Measurements from ENCODE around the gene HORMAD2.
"Not testable (repeated sequence)": the region's sequence is repeated elsewhere in the genome, so short reads cannot be mapped to it uniquely, and the experiment has no call there.

Gene HORMAD2

DNA sequence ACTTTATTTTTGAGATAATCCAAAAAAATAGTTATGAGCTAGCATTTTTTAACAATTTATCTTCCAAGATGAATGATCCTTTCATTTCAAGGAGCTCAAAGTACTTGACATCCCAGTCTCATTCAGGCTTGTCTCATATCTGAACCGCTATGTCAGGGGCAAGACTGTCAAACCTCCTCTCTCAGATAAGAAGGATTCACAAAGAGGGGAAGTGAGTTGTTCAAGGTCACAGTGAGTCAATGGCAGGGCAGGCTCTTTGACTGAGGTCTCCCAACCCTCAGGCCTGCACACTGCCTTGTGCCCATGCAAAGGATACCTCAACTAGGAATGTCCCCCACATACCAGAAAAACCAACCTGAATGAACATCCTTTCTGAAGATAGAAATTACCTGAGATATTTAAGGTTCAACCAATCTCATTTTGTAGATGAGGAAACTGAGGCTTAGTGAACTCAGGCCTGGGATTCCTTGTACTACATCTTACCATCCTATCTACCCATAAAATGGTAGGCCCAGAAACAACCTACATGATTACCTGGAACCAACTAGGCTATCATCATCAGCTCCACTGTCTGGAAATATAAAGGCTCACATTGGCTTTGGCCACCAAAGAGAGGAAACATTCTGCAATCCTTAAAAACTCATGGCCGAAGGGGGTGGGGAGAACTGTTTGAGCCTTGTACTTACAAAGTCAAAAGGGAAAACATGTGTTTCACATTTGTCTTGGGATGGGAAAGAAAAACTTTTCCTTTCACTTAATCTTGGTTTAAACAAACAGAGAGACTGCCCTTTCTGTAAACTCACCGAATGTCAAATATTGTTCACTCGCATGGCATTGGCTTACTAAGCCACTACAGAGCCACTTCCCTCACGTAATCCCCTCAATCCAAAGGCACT is 115.2 kb downstream of the HORMAD2 start:
- no peak for DNase-seq

DNA sequence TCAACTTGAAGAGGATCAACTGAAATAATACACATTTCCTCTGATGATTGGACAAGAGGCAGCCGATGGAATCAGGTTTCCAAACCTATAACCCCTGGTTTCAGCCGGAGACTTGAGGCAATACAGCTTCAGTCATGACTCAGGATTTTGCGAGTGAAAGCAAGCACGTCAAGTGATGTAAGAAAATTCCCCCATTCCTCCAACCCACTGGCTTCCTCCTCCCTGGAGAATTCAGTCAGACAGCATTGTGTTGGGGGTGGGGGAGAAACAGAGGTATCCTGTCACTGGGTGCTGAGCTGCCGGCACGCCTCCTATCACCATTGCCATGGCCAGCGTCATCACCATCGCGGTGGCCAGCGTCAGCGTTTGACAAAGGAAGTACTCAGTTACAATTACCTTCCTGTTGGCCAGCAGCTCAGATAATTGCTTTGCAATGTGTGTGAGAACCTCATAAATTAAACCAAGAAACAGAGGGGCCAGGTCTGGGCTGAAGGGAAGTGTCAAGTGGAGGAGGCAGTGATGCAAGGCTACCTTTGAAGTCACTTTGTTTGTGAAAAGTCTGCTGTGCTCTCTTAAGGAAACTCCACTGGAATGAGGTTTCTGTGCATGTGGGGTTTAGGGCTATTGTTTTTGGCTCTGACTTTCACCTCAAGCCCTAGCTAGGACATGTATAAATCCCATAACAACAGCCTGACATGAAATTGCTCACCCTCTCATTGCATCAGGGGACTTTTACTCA is 116.0 kb downstream of the HORMAD2 start:
- DNase-seq: peak in 2 of 6 experiments; percentile 21 to 38

DNA sequence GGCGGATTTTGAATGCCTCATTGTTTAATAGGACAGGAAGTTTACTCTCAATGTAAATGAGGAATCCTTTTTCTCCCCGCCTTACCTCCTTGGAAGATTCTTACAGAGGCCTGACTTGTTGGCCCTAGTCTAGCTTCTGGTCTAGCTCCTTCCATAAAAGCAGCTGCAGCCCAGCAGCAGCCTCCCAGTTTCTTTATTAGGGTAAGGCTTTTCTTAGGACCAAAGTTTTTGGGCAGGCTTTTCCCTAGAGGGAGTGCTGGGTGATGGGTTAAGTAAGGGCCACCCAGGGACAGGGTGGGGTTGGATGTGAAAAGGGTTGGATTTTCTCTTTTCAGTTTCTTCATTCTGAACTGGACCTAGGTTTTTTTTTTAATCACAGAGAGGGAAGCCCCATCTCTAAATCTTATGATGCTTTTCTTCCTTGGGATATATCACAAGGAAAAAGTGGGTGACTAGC is 116.6 kb downstream of the HORMAD2 start:
- DNase-seq: no peak

DNA sequence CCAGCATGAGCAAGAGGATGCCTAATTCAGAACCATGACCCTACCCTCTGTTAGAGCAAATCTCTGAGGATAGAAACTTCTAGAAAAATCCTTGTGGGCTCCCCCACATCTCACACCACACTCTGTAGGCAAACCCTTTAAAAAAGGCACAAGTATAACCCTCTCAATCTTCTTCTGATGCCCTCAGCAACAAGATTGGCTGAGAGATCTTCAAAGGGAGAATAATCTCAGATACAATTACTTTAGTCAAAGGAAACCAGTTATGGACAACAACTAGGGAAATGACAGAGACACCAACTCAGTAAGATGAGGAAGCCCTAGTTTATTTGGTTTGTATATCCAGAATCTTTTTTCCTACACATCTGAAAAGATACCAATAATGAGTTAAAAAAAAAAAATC is 117.1 kb downstream of the HORMAD2 start:
- no peak for DNase-seq

DNA sequence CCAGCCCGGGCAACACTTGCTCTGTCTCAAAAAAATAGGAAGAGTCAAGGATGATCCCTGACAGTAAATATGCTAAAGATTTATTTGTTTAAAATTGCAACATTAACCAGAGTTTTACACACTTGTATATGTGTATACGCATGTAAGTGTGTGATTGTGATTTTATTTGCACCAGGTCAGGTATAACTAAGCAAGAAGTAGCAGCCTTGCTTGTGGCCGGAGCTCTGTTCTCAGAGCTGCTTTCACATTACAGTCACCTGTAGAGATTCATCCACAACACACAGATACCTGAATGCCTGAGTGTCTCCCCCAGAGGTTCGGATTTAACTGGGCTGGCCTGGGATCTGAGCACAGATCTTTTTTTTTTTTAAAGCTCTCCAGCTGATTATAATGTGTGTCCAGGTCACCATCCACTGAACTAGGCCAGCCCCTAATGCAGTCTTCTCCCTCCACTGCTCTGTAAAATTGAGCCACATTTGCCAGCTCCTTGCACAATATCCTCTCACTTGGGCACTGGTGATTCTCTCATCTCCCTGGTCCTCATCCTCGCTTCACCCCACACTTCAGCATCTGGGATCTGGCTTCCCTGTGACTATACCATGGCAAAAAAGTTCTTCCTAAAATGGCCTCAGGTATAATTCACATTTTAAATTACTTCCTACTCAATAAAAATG is 118.0 kb downstream of the HORMAD2 start:
- DNase-seq: no peak

DNA sequence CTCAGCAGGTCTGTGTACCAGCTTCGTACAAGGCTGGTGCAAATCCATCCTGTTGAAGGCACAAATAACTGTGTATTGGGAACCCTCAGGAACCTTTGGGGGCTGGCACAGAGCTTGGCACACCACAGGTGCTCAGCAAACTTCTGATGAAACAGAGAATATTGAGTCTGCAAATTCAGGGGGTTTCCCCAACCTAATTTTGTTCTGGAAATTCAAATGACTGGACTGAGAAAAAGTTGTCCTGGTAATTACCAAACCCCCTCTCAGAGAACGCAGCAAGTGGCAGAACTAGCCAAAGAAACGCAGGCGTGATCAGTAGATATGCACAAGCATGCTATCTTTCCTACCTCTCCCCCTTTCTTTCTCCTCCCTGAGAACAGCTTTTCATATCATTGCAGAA is 118.7 kb downstream of the HORMAD2 start:
- no peak for DNase-seq

DNA sequence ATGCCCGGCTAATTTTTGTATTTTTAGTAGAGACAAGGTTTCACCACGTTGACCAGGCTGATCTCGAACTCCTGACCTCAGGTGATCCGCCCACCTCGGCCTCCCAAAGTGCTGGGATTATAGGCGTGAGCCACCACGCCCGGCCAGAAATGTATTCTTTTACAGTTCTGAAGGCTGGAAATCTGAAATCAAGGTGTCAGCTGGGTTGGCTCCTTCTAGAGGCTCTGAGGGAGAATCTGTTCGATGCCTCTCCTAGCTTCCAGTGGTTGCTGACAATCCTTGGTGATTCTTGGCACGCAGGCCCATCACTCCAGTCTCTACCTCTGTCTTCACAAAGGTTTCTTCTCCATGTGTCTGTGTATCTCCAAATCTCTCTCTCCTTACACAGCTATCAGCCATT is 120.6 kb downstream of the HORMAD2 start:
- not testable (repeated sequence) for DNase-seq

DNA sequence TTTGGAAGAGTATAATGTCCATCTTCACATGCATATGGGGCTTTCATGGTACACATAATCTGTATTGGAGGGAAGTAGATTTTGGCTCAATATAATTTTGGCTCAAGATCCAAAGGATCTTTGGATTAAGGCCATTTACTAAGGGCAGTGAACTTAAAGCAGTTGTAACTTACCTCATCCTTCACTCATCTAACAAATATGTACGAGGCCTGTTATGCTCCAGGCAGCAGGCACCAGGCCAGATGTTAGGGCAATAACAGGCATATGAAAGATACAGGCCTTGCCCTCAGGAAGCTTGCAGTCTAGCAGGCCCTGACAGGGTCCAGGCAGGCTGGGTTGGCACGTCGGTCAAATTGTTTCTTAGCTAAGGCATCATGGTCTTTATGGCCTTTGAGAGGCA is 121.7 kb downstream of the HORMAD2 start:
- DNase-seq: no peak

DNA sequence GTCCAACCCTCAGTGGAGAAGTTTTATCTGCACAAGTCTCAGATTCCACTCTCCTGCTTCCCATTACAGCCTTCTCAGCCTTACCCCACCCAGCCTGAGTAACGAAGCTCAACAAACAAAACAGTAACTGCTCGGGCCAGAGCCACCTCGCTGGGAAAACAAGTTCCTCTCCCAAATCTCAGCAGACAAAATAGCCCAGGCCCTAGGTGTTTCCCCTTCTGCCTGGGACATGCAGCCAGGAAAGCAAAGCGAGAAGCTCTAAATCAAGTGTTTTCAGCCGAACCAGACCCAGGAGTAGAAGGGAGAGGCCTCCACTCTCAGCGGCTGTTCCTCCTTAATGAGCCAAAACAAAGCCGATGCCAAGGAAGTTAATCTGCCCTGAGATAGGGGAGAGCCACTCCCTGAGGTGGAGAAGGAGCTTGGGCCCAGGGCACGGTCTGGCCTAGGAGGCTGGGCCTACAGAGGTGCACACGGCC is 122.3 kb downstream of the HORMAD2 start:
- DNase-seq: no peak

DNA sequence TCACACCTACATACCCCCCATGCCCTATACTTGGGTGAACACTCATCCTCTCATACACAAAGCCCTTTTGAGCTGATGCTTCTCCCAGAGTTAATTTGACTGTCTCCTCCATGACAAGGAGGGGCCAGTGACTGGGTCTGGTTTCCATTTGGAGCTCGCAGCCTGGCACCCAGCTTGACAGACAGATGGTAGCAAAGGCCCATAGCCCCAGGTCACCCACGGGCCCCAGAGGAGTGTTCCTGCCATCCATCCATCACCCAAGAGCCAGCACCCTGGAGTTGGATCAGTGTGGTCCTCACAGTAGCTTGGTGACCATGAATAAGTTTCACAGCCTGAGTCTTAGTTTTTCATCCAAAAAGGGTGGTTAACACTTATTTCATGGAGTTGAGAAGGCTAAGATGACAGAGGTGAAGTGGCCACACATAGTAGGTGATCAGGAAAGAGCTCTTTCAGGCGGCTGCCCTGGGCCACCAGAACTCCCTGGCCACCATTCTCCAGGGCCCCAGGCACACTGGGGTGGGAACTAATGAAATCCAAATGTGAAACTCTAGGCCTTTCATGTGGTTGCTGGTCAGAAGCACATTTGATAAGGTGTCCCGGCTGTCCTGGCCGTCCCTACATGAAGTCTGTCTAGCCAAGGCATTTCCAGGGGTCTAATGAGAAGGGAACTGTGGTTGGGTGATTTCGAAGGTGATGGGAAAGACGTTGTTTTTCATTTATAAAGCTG is 123.9 kb downstream of the HORMAD2 start:
- DNase-seq: no peak

DNA sequence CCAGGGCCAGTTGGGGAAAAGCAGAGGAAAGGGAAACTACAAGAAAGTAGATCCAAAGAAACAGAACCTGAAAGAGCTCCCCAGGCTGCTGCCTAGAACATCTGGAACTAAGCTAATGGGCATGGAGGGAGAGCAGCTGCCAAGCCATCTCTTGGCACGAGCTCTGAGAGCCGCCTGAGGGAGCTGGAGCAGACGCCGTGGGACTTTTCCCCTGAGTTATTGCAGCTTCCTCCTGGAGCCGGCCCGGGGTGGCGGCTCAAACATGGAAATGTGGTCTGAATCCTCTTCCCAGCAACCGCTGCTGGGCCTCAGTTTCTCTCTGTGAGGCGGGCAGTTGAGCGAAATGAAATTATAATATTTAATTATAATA is 124.5 kb downstream of the HORMAD2 start:
- no peak for DNase-seq

DNA sequence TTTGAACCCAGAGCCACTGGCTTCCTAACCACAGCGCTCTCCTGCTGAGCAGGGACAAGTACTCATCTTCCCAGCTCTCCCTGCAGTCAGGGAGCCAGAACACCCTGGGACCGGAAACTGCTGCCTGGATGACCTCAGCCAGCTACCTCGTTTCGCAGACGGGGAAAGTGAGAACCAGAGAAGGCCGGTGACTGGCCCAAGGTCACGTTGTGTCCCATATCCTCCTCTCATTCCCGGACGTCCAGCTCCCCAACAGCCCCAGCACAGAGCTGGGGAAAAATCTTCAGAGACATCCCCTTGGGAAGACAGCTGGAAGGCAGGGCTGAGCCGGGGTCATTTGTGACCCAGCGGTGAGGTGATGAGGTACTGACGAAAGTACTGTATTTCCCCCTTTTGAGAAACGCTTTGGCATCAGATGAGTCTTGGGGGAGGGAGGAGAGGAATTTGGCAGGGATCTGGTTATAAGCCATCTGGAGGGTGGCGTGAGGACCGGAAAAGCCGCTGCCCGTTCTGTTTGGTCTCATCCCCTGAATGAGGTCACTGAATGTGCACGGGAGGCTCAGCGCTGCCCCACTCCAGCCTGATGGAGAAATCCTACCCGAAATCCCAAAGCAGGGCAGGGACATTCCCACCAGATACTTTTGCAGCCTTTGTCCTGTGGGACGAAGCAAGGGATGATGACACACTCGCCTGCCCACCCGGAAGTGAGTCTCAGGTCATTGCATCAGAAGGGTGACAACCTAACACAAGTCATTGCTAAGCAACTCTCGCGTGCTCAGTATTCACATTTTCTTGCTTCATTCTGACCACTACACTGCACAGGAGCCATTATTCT is 125.2 kb downstream of the HORMAD2 start:
- DNase-seq: no peak

DNA sequence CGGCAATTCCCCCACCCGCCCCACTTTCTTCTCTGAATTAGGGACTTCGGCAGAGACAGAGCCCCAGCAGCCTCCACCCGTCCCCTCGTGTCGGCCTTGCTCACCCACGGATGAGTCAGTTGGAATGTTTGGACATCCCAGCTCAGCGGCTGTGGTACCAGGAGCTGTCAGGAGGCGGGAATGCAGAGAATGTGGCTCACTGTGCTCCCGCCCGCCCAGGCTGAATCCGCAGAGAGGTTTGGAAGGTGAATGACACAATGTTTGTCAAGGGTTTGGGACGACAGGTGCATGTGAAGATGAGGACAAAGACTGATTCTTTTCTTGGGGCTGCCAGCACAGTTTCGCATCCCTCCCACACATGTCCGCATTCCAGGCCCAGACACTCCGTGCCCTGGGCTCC is 126.7 kb downstream of the HORMAD2 start:
- DNase-seq: no peak

DNA sequence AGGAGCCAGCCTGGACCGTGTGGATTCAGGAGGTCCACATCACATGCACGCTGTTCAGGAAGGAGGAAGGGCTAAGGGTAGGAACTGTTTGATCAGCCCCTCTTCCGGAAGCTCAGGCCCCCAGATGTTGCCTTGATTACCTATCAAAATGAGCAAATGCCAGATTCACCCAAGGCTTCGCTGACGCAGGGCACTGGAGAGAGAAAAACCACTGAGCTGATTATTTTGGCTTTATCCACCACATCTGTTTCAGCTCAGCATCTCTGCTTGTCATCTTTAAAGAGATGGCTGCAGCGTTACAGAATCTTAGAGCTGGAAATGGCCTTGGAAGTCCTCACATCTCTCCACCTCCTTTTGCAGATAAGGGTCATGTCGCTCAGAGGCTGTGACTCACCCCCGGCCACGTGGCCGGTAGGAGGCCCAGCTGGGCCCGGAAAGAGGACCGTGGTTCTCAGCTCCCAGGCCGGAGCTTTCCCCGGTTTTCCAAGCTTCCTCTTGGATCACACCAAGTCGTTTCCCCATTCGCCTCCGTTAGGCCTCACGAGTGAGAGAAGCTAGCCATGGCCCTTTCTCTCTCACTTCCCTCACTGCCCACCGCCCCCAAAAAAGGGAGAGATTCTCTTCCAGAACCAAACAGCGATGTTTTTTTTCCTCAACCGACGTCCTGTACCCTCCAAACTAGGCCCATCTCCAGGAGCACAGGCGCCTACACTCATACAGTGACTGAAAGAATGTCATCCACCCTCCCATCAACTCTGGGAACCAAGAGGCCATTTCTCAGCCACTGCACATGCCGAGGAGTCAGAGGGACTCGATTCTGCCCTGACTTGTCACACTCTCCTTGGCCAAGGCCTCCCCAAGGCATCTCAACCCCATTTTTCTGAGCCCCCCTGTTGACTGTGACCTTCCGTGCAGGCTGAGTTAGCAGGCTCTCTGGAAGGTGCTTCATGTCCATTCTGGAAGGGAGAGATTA is 128.7 kb downstream of the HORMAD2 start:
- DNase-seq: no peak

DNA sequence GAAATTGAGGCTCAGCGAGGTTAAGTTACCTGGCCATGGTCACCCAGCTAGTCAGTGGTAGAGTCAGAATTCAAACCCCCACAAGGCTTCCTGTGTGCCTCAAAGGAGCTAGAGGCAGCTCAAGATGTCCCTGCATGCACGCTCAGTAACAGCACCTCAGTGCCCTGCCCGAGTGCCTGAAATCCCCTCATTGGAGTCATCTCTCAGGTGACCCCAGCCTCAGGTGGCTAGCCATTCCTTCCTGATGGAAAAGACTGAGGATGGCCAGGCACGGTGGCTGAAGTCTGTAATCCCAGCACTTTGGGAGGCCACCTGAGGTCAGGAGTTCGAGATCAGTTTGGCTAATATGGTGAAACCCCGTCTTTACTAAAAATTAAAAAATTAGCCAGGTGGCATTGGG is 129.4 kb downstream of the HORMAD2 start:
- DNase-seq: no peak

DNA sequence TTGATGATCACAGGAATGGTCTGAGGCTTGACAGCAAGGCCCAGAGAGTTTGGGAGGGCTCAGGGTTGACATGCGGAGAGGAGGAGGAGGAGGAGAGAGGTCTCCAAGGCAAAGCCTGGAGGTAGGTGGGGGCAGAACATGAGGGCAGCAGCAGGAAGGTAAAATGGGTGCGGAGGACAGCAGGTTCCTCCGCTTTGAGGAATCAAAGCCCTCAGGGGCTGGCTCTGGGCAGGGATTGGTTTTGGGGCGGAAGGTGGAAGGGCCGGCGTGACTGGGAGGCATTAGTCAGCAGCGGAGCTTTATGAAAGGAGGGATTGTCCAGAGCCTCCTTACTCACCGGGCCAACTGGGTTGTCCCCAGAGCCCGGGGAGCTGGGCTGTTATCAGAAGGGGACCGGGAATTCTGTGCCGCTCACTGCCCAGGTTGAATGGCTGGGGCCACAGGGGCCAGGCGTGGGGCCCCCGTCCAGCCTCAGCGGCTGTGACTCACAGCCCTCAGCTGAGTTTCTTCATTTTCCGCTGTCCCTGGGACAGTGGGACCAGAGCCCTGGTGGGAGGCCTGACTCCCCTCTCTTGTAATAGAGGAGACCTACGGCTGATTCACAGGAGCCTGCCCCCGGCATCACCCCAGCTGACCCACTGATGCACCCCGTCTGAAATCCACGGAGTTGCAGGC is 130.1 kb downstream of the HORMAD2 start:
- no peak for DNase-seq

DNA sequence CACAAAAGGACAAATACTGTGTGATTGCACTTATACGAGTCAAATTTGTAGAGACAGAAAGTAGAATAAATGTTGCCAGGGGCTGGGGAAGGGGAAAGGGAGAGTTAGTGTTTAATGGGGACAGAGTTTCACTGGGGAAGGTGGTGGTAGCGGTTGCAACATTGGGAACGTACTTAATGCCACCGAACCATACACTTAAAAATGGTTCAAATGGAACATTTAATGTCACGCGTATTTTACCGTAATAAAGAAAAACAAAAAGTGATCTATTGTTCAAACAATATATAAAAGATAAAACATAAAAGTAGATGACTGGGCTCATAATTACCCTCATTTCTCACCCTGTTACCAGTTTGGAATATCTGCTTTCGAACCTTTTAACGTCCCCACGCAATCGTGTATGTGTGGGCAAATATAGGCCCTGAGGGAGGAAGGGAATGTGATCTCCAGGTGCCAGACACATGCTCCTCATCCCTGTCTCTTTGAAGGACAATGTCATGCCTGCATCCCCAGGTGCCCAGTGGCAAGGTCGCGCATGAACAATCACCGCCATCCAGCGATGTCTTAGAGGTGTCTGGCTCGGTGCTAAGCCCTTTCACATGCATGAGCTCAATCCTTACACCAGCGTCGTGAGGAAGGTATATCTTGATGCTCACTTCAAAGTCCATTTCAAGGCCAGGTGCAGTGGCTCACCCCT is 131.0 kb downstream of the HORMAD2 start:
- DNase-seq: no peak

DNA sequence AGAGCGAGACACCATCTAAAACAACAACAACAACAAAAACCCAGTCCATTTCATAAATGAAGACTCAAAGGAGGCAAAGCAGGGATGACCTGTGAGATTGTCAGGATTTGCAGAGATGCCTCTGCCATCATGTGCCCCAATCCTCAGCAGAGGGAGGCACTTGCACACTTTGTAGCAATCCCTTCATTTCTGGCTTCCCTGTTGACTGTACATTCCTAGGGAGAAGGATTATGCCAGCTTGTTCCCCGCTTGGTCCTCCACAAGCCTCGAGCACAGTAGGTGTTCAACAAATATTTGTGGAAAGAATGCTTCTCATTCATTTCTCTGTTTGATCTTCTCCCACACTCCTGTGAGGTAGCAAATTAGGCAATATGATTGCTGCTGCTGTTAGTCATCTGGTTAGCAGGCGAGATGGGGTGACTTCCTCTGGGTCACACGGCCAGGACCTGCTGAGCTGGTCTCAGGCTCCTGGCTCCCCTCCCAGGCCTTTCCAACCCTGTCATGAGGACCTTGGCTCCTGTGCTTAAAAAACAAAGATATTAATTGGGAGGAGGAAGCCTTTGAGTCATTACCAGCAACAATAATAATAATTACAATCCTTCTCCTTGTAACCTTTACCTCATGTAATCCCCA is 132.2 kb downstream of the HORMAD2 start:
- no peak for DNase-seq

DNA sequence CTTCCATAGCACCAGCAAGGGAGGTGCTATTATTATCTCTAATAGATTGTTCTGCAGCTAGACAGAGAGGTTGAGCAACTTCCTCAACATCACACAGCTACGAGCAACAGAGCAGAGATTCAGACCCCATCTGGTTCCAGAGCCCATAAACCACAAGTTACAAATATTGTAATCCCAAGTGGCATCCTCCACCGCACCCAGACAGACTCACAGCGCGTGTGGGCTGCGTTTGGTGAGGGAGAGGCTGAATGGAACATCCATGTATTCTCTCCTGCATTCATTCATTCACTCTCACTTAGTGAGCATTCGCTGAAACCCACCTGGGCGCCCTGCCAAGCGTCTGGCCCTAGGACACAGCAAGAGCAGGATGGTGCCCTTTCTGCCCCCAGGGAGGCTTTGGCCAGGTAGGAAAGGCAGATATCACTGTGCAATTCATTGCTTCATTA is 132.8 kb downstream of the HORMAD2 start:
- DNase-seq: no peak

Data from stimulated activated naive CD4-positive, alpha-beta T cell (primary cell).